CD4-positive, alpha-beta T cell treated with Interleukin-12 subunit alpha and Interleukin-12 subunit beta, for 1 hour (primary cell): ENCODE results near the gene CARD11.

Source experiments
- DNase-seq: peaks from one replicate; pipeline ENCODE4 v3.0.0-alpha.2; 2020

The CARD11 gene

DNA sequence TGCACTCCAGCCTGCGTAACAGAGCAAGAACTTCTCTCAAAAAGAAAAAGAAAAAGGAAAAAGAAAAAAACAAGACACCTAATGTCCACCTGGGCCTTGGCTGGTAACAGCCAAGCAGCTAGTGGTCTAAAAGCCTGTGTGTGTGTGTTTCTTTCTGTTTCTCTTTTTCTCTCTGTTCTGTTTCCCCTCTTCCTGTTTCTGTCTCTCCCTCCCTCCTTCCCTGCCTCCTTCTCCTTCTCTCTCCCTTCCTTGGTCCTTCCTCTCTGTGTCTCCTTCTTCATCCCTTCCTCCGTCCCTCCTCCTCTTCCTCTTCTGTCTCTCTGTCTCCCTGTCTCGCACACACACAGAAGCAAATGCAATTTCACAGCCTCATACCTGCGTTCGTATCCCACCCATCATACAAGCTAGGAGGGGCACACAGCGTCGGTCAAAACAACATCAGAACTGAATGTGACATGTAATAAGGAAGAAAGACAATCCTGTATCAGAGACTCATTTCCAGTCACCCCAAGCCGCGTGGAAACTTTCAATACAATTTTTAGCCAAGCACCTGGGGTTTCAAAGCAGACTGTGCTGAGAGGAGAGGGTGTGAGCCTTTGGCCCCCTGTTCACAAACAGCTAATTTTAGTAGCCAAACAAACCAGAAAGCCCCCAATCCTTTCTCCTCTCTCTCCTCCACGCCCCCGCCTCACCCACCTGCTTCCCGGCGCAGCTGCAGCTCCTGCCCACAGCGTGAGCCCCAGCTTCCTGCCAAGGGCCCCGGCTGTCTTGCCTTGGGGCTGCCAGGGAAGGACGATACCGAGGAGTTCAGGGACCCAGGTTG is 149.3 kb downstream of the CARD11 start:
- DNase-seq: peak; percentile 36

DNA sequence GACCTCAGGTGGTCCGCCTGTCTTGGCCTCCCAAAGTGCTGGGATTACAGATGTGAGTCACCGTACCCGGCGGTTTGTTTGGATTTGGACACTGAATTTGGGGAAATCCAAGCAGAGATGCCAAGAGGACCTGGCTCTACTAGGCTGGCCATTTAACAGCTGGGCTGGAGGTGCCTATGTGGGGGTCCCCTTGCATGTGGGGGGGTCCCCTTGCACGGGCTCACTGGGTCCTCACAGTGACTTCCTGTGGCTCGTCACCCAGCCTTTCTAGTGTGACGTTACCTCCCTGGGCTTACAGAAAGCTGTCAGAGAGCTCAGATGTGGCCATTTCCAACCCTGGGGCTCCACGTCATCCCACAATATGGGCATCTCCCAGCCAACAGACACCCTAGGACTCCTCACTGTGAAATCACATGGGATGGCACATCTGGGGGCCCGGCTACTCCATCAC is 150.2 kb downstream of the CARD11 start:
- no peak for DNase-seq

GRCh38 chr7:2892549-2892948 is 151.1 kb downstream of the CARD11 start:
- DNase-seq: no peak

GRCh38 chr7:2887816-2888215 is 155.9 kb downstream of the CARD11 start:
- no peak for DNase-seq

- DNase-seq: peak; percentile 74
These were observed 156.8 kb downstream of the CARD11 start for GRCh38 chr7:2886900-2887299.

DNA sequence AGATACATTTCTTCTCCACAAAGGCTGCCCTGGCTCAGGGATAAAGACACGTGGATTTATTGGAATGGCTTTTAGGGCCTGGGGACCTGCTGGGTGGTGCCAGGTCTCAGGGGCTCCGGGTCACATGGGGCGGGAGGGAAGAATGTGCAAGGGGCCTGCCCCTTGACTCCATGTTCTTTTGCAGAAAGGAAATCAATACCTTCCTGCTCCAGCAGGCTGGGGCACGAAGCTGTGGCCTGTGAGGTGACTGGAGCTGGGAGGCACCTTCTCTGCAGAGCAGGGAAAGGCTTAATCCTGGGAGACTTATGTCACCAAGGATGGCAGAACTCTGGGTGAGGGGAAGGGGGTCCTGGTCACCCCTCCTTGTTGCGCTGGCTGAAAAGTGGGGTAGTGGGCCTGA is 157.3 kb downstream of the CARD11 start:
- no peak for DNase-seq

DNA sequence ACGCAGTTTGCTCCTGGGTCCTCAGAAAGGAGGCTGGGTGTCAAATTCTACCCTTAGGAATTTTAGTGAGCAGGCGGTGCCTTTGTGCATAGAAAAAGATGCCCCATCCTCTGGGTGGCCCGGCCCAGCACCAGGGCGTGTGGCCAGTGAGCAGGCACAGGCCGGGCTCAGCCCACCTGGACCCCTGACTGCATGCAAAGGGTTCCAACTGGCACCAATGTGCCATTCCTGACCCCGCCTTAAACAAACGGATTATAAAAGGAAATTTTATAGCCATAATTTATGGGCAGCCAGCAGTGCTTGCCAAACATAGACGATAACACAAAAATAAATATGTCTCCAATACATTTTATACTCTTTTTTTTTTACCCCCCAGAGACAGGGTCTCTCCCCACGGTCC is 159.5 kb downstream of the CARD11 start:
- DNase-seq: no peak

DNA sequence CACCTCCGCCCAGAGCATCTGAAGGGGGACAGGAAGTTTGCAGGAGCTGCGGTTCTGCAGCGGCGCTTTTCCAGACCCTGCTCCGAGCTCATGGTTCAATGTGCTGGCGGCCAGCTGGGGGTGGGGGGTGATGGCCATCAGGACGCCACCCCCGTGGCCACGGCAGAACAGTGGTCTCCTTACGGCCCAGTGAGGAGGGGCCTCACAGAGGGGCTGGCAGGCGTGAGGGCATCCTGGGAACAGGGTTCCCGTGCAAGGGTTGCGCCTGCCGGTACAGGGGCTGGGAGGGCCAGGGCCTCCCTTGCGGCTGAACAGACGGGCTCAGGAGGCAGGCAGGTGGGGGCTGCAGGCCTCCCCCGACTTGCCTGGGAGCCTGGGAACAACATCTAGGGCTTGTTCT is 160.6 kb downstream of the CARD11 start:
- no peak for DNase-seq

- no peak for DNase-seq
These were observed 161.6 kb downstream of the CARD11 start for GRCh38 chr7:2882111-2882510.

- DNase-seq: no peak
These were observed 162.7 kb downstream of the CARD11 start for GRCh38 chr7:2880874-2881533.

DNA sequence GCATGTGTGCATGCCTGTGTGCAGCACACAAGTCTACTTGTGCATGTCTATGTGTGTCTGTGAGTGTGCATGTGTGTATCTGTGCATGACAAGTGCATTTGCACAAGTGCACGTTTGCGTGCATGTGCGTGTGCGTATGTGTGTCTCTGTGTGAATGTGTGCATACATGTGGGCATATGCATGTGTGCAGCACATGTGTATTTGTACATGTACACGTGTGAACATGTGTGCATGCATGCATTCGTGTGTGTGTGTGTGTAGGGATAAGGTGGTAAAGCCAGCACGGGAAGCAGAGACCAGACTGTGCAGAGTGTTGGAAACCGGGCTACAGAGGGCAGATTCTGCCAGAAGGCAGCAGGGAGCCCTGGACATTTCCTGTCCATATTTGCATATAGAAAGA is 163.6 kb downstream of the CARD11 start:
- no peak for DNase-seq

- no peak for DNase-seq
These were observed 164.3 kb downstream of the CARD11 start for GRCh38 chr7:2879354-2879753.

DNA sequence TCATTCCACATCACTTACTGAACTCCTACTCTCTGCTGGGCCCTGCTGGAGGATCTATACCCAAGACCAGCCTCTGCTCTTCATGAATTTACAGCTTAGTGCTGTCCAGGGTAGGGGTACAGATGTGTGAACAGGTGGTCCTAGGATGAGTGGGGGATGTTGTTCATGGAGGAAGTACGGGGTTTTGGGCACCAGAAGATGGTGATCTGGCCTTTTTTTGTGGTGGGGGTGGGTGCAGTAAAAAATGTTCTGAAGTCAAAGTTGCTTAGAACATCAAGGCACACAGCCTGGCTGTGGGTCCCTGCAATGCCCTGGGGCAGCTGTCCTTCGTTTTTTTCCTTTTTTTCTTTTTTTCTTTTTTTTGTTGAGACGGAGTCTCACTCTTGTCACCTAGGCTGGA is 165.4 kb downstream of the CARD11 start:
- DNase-seq: no peak

DNA sequence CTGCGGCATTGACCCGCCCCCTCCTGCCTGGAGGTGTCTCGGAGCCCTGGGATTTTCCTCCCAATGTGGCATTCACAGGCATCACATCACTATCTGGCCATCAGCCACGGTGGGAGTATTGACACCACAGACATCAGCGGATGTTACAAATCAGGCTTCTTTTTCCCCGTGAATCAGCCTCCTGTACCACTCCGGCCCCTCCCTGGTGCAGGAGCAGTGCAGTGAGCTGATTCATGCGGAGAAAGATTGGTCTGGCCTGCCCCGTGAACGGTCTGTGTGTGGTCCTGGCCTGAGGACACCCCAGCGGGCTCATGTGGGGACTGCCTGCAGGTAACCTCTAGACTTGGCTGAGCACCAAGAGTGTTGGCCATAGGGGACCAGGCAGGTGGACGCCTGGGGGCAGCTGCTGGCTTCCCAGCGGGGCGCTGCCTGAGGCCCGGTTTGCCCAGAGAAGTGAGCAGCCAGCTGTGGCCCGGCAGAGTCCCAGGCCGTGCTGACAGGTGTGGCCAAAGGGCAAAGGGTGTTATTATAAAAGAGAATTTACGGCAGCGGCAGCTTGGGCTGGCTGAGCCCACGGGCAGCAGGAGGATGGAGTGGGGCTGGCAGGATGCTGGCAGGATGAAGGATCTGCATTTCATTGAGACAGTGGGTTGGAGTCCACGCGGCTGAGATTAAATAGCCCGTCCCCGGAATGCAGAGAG is 167.5 kb downstream of the CARD11 start:
- no peak for DNase-seq

GRCh38 chr7:2873686-2874551 is 169.7 kb downstream of the CARD11 start:
- no peak for DNase-seq

DNA sequence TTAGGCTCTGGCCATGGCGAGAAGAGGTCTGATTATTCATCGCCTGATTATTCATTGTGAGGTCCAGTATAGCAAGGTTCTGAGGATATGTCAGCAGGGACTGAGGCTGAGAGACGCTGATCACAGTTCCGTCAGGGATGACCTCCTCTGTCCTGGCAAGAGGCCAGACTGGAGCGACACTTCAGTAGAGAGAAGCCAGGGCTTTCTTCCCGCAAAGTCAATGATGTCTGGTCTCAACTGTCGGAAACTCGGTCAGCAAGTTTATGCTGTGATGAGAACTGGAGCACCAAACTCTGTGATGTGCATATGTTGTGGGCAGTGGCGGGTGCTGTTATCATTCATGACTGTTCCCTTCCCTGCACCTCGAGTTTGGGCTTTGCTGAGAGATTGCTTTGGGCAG is 170.5 kb downstream of the CARD11 start:
- no peak for DNase-seq

DNA sequence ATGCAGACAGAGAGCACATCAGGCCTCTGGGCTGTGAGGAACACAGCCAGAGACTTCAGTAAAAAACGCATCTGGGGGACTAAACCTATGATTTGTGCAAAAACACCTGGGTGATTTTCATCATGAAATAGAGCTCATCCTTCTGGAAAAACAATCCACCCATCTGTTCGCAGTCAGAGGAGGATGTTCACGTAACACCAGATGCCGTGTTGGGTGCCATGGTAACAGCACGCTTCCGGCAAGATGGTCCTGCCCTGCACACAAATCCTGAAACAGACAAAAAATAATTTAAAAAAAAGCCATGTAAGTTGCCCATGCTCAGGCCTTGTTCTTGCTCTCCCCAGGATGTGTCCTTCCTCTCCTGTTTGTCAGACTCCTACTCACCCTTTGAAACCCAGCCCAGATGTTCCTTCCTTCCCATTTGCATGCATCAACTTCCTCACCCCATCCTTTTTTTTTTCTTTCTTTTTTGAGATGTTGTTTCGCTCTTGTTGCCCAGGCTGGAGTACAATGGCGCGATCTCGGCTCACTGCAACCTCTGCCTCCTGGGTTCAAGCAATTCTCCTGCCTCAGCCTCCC is 171.3 kb downstream of the CARD11 start:
- DNase-seq: no peak

- DNase-seq: peak; percentile 55
These were observed 173.2 kb downstream of the CARD11 start for GRCh38 chr7:2870471-2870931.

DNA sequence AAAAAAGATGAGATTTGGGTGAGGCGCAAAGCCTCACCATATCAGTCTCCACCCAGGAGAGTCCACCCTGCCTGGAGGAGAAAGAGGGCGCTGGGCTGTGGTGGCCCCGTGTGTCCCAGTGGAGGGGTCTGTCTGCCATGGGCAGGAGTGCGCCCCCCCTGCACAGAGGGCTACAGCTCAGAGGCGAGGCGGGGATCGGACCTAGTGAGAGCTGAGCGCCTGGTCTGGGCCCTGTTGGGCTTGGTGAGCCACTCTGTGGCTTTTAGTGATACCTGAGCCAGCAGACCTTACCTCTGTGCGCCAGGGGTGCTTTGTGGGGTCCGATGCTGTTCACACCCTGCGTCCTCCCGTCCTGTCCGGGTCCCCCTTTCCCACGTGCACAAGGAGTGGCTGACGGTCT is 173.7 kb downstream of the CARD11 start:
- no peak for DNase-seq

DNA sequence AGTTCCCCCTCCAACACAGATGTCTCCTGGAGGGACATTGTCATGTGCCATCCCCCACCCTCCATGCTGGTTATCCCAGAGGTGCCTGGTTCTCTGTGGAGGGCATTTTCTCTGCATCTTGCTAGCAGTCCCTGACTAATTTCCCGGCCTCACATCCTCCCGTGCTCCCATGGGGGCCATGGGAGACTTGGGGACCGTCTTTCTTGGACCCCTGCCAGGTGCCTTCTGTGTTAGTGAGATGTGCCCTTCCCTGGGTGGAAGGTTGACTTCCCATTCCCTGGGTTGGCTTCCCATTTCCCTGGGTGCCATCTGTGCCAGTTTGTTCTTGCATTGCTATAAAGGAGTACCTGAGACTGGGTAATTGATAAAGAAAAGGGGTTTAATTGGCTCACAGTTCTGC is 177.1 kb downstream of the CARD11 start:
- no peak for DNase-seq

- peak; percentile 76 for DNase-seq
These were observed 178.5 kb downstream of the CARD11 start for GRCh38 chr7:2864999-2865670.
